BJ (cell line): ENCODE data around the gene PEA15. TPM values are rescaled to one million over a fixed set of nuclear protein-coding genes. Genes with fewer than 3 reads are reported as not detected.

ENCODE experiments used
- CTCF ChIA-PET: fragments of 350-600 bp; formaldehyde crosslinking; extraction: SDS; loops from one replicate; lab custom pipeline; 2021; ENCODE audit warnings: antibody characterized with exemption, inconsistent platforms; lab: Yijun Ruan, JAX
- POLR2A ChIA-PET: fragments of 300-600 bp; sonication (Branson Sonifier 250); formaldehyde crosslinking; extraction: SDS; loops from one replicate; lab custom pipeline; 2021; ENCODE audit warnings: antibody characterized with exemption; lab: Charles Lee
- DNase-seq: peaks from one replicate; pipeline ENCODE4 v3.0.0-alpha.2; 2011; ENCODE audit warnings: low read depth
- H3K27me3 ChIP-seq: 2 replicates; pipeline ENCODE4 v1.6.0; 2011; ENCODE audit warnings: low read length; ENCODE audit not compliant: control insufficient read depth, insufficient read depth
- H3K36me3 ChIP-seq: 2 replicates; pipeline ENCODE4 v1.5.1; 2011; ENCODE audit warnings: low read length; ENCODE audit not compliant: control insufficient read depth, insufficient read depth
- H3K4me3 ChIP-seq: 2 replicates; pipeline ENCODE4 v1.5.1; 2011; ENCODE audit warnings: low read depth, mild to moderate bottlenecking, control low read depth, low read length
- CTCF ChIP-seq: IDR thresholded peaks from 2 replicates; pipeline ENCODE4 v1.5.1; 2011; ENCODE audit warnings: low read depth, mild to moderate bottlenecking, control low read depth, inconsistent platforms, low read length, moderate library complexity; ENCODE audit not compliant: insufficient read depth
- polyA plus RNA-seq: library from polyadenylated mRNA; depleted of rRNA; stranded (reverse); fragments of >200 nt; gene quantifications from 2 replicates; pipeline ENCODE4 v1.2.3, GENCODE V29; 2011

The PEA15 gene
- polyA plus RNA-seq, 1 experiment = 1,035 TPM

GRCh38 chr1:160166166-160166868 lies 38.9 kb upstream of the PEA15 start:
- POLR2A ChIA-PET = no interaction called here
- H3K36me3 ChIP-seq = no peaks in the 10 kb centered on the region
- DNase-seq = no peak
- CTCF ChIA-PET = interaction anchor here (0.9 to 3.5 kb wide), 7 partner anchors 24 to 125 kb away, joined by 3 to 13 read pairs (median 3); partner anchors contain the start of gene CASQ1
- H3K4me3 ChIP-seq = no peak overlapping the region
- no peak for TF ChIP-seq CTCF
- H3K27me3 ChIP-seq = no peaks in the 10 kb centered on the region; the same call in 1 of the 2 replicates

- Histone ChIP-seq H3K4me3 (no peak overlapping the region), H3K36me3 (no peaks in the 10 kb centered on the region), H3K27me3 (no peaks in the 10 kb centered on the region)
- ChIA-PET CTCF (interaction anchor here (1.2 to 3.5 kb wide), 5 partner anchors 23 to 85 kb away, joined by 3 to 13 read pairs (median 8); partner anchors contain the start of gene CASQ1), POLR2A (no interaction called here)
- no peak for DNase-seq
- no peak for TF ChIP-seq CTCF
Measured at GRCh38 chr1:160167056-160167455, 38.1 kb upstream of the PEA15 start.

GRCh38 chr1:160167580-160167979 lies 37.6 kb upstream of the PEA15 start:
- no peak overlapping the region for H3K4me3 ChIP-seq
- no peaks in the 10 kb centered on the region for H3K27me3 ChIP-seq
- no peaks in the 10 kb centered on the region for H3K36me3 ChIP-seq
- TF ChIP-seq CTCF = no peak
- ChIA-PET CTCF (interaction anchor here (1.2 to 3.5 kb wide), 5 partner anchors 22 to 84 kb away, joined by 3 to 13 read pairs (median 8); partner anchors contain the start of gene CASQ1), POLR2A (no interaction called here)
- DNase-seq = no peak

- Histone ChIP-seq H3K4me3 (no peak overlapping the region), H3K36me3 (no peaks in the 10 kb centered on the region), H3K27me3 (no peaks in the 10 kb centered on the region)
- no peak for TF ChIP-seq CTCF
- no peak for DNase-seq
- ChIA-PET POLR2A (no interaction called here), CTCF (interaction anchor here (3.0 to 3.5 kb wide), 3 partner anchors 25 to 84 kb away, joined by 8 to 13 read pairs (median 12); no protein-coding TSS in a partner anchor)
Measured at GRCh38 chr1:160168016-160168415, 37.2 kb upstream of the PEA15 start.

- ChIA-PET POLR2A (no interaction called here), CTCF (interaction anchor here (0.8 to 3.5 kb wide), 5 partner anchors 24 to 83 kb away, joined by 3 to 13 read pairs (median 8); no protein-coding TSS in a partner anchor)
- H3K4me3 ChIP-seq = no peak overlapping the region
- no peaks in the 10 kb centered on the region for H3K36me3 ChIP-seq
- no peak for DNase-seq
- no peak for TF ChIP-seq CTCF
- no peaks in the 10 kb centered on the region for H3K27me3 ChIP-seq
Measured at GRCh38 chr1:160168609-160169369, 36.4 kb upstream of the PEA15 start.
